HL-60 (cell line): Measurements from ENCODE around the gene PRPF6.

Experiments used
- POLR2AphosphoS5 ChIP-seq: IDR thresholded peaks from 2 replicates; pipeline ENCODE4 v1.6.1; 2012; ENCODE audit warnings: low read depth
- SPI1 ChIP-seq: IDR thresholded peaks from 2 replicates; pipeline ENCODE4 v1.6.1; 2012; ENCODE audit warnings: low read depth, mild to moderate bottlenecking, borderline replicate concordance
- TF ChIP-seq, protein P1 (sequence below): IDR thresholded peaks from one replicate; pipeline ENCODE4 v1.5.1; 2011; ENCODE audit warnings: low read length, control low read depth, inconsistent platforms; ENCODE audit not compliant: insufficient read depth

GRCh38 chr20:64080013-64080812 lies 99.3 kb downstream of the PRPF6 start, which contains the start of gene OPRL1:
- no peak for TF ChIP-seq SPI1
- TF ChIP-seq, protein P1, sequence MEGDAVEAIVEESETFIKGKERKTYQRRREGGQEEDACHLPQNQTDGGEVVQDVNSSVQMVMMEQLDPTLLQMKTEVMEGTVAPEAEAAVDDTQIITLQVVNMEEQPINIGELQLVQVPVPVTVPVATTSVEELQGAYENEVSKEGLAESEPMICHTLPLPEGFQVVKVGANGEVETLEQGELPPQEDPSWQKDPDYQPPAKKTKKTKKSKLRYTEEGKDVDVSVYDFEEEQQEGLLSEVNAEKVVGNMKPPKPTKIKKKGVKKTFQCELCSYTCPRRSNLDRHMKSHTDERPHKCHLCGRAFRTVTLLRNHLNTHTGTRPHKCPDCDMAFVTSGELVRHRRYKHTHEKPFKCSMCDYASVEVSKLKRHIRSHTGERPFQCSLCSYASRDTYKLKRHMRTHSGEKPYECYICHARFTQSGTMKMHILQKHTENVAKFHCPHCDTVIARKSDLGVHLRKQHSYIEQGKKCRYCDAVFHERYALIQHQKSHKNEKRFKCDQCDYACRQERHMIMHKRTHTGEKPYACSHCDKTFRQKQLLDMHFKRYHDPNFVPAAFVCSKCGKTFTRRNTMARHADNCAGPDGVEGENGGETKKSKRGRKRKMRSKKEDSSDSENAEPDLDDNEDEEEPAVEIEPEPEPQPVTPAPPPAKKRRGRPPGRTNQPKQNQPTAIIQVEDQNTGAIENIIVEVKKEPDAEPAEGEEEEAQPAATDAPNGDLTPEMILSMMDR = no peak
- TF ChIP-seq POLR2AphosphoS5 = no peak; the same call in none of the 2 replicates
